H9 (cell line): ENCODE results near the gene SCG2. TPM values are rescaled to one million over a fixed set of nuclear protein-coding genes. Genes with fewer than 3 reads are reported as not detected.

ENCODE experiments used
- DNase-seq: peaks from one replicate; pipeline ENCODE4 v3.0.0-alpha.2; 2017
- H2AFZ ChIP-seq: one replicate; pipeline ENCODE4 v1.6.1; 2013; ENCODE audit warnings: mild to moderate bottlenecking, low read length, control low read depth, moderate library complexity
- H2AK5ac ChIP-seq: 2 replicates; pipeline ENCODE4 v1.6.1; 2013; ENCODE audit warnings: low read length, control low read depth, mixed read lengths; ENCODE audit not compliant: insufficient read length
- H2BK120ac ChIP-seq: one replicate; pipeline ENCODE4 v1.6.1; 2013; ENCODE audit warnings: low read depth, mild to moderate bottlenecking, low read length, control low read depth, inconsistent platforms; ENCODE audit not compliant: poor library complexity, severe bottlenecking
- H2BK12ac ChIP-seq: 2 replicates; pipeline ENCODE4 v1.6.1; 2013; ENCODE audit warnings: low read length, control low read depth, mixed read lengths, low read depth; ENCODE audit not compliant: insufficient read length
- H2BK15ac ChIP-seq: 2 replicates; pipeline ENCODE4 v1.6.1; 2013; ENCODE audit warnings: low read depth, low read length, control low read depth
- H2BK20ac ChIP-seq: one replicate; pipeline ENCODE4 v1.6.1; 2013; ENCODE audit warnings: low read depth, mild to moderate bottlenecking, low read length, control low read depth, inconsistent platforms; ENCODE audit not compliant: poor library complexity, severe bottlenecking
- H2BK5ac ChIP-seq: 2 replicates; pipeline ENCODE4 v1.6.1; 2013; ENCODE audit warnings: low read length, control low read depth, mixed read lengths; ENCODE audit not compliant: insufficient read length
- H3K14ac ChIP-seq: 2 replicates; pipeline ENCODE4 v1.6.1; 2013; ENCODE audit warnings: low read length, control low read depth; ENCODE audit not compliant: insufficient read depth
- H3K18ac ChIP-seq: 2 replicates; pipeline ENCODE4 v1.6.1; 2013; ENCODE audit warnings: low read depth, mild to moderate bottlenecking, mixed read lengths, low read length, control low read depth; ENCODE audit not compliant: insufficient read length
- H3K23ac ChIP-seq: 2 replicates; pipeline ENCODE4 v1.6.1; 2013; ENCODE audit warnings: low read length, control low read depth, mixed read lengths, low read depth; ENCODE audit not compliant: insufficient read length
- H3K23me2 ChIP-seq: 2 replicates; pipeline ENCODE4 v1.6.1; 2013; ENCODE audit warnings: low read depth, mild to moderate bottlenecking, mixed read lengths, low read length, control low read depth; ENCODE audit not compliant: insufficient read length, poor library complexity, severe bottlenecking
- H3K27ac ChIP-seq: 2 replicates; pipeline ENCODE4 v1.5.1; 2013; ENCODE audit warnings: low read length, control low read depth, mixed read lengths, low read depth; ENCODE audit not compliant: insufficient read length
- H3K27me3 ChIP-seq: 2 replicates; pipeline ENCODE4 v1.6.1; 2013; ENCODE audit warnings: low read length, control low read depth, inconsistent platforms; ENCODE audit not compliant: insufficient read depth
- H3K4ac ChIP-seq: 2 replicates; pipeline ENCODE4 v1.6.1; 2013; ENCODE audit warnings: low read depth, mild to moderate bottlenecking, control low read depth, inconsistent platforms, low read length, moderate library complexity
- H3K4me1 ChIP-seq: 2 replicates; pipeline ENCODE4 v1.6.1; 2013; ENCODE audit warnings: low read length, control low read depth, inconsistent platforms; ENCODE audit not compliant: insufficient read depth
- H3K4me2 ChIP-seq: 2 replicates; pipeline ENCODE4 v1.6.1; 2013; ENCODE audit warnings: low read length, control low read depth, mixed read lengths; ENCODE audit not compliant: insufficient read length, insufficient read depth
- H3K56ac ChIP-seq: 2 replicates; pipeline ENCODE4 v1.6.1; 2013; ENCODE audit warnings: low read depth, mild to moderate bottlenecking, mixed read lengths, low read length, control low read depth; ENCODE audit not compliant: insufficient read length
- H3K79me1 ChIP-seq: 2 replicates; pipeline ENCODE4 v1.6.1; 2013; ENCODE audit warnings: low read depth, mild to moderate bottlenecking, moderate library complexity, low read length, control low read depth, inconsistent platforms; ENCODE audit not compliant: insufficient read depth, poor library complexity, severe bottlenecking
- H3K79me2 ChIP-seq: 2 replicates; pipeline ENCODE4 v1.6.1; 2013; ENCODE audit warnings: low read length, control low read depth, inconsistent platforms; ENCODE audit not compliant: insufficient read depth
- H3K9ac ChIP-seq: 2 replicates; pipeline ENCODE4 v1.6.1; 2013; ENCODE audit warnings: low read length, control low read depth, mixed read lengths; ENCODE audit not compliant: insufficient read length; ENCODE audit errors: extremely low read depth
- H3K9me3 ChIP-seq: one replicate; pipeline ENCODE4 v1.6.1; 2013; ENCODE audit warnings: low read depth, low read length, inconsistent platforms; ENCODE audit not compliant: control insufficient read depth
- H3T11ph ChIP-seq: one replicate; pipeline ENCODE4 v1.6.1; 2013; ENCODE audit warnings: mild to moderate bottlenecking, low read length, control low read depth, inconsistent platforms
- H4K20me1 ChIP-seq: one replicate; pipeline ENCODE4 v1.6.1; 2013; ENCODE audit not compliant: control insufficient read depth, insufficient read length, insufficient read depth
- H4K5ac ChIP-seq: 2 replicates; pipeline ENCODE4 v1.6.1; 2013; ENCODE audit warnings: low read depth, mild to moderate bottlenecking, mixed read lengths, low read length, control low read depth; ENCODE audit not compliant: insufficient read length
- H4K8ac ChIP-seq: replicated peaks from 2 replicates; pipeline ENCODE4 v1.6.1; 2013; ENCODE audit warnings: low read length, control low read depth, mixed read lengths, low read depth; ENCODE audit not compliant: insufficient read length
- H4K91ac ChIP-seq: 2 replicates; pipeline ENCODE4 v1.6.1; 2013; ENCODE audit warnings: low read depth, mild to moderate bottlenecking, moderate library complexity, mixed read lengths, low read length, control low read depth; ENCODE audit not compliant: insufficient read length
- H3K27ac Mint-ChIP-seq, 3 experiments: 2 replicates in 2 of 3; 3 replicates in 1 of 3; pipeline ENCODE4 v1.8.0; 2020 to 2021; ENCODE audit warnings: mixed read lengths in 3 of 3, mild to moderate bottlenecking in 1 of 3, moderate library complexity in 1 of 3
- H3K27me3 Mint-ChIP-seq: 2 replicates; pipeline ENCODE4 v1.8.0; 2021; ENCODE audit warnings: low read depth, mild to moderate bottlenecking, moderate library complexity, mixed read lengths
- H3K36me3 Mint-ChIP-seq, 3 experiments: 2 replicates in 2 of 3; 3 replicates in 1 of 3; pipeline ENCODE4 v1.8.0; 2020 to 2021; ENCODE audit warnings: low read depth in 3 of 3, mixed read lengths in 3 of 3; ENCODE audit not compliant: insufficient read depth in 1 of 3
- H3K4me1 Mint-ChIP-seq, 2 experiments: 2 replicates each; pipeline ENCODE4 v1.8.0; 2020; ENCODE audit warnings: mixed read lengths in 2 of 2
- H3K4me3 Mint-ChIP-seq, 2 experiments: 2 replicates in 1 of 2; 3 replicates in 1 of 2; pipeline ENCODE4 v1.8.0; 2020 to 2021; ENCODE audit warnings: mild to moderate bottlenecking in 2 of 2, mixed read lengths in 2 of 2, moderate library complexity in 1 of 2
- H3K9me3 Mint-ChIP-seq, 2 experiments: 2 replicates in 1 of 2; 3 replicates in 1 of 2; pipeline ENCODE4 v1.8.0; 2020; ENCODE audit warnings: mild to moderate bottlenecking in 2 of 2, mixed read lengths in 2 of 2, moderate library complexity in 1 of 2
- WGBS: extraction: QIAGEN DNeasy Blood & Tissue Kit; methylation state at CpG from one replicate; pipeline ENCODE4 v1.1.7; 2013; ENCODE audit warnings: missing lambda C conversion rate, low lambda C conversion rate, mixed read lengths; ENCODE audit not compliant: insufficient read length; ENCODE audit errors: extremely low coverage; 5-methylcytosine and 5-hydroxymethylcytosine counted together
- long read RNA-seq: library from polyadenylated mRNA; unstranded; transcript quantifications from one replicate; pipeline ENCODE4 v2.0.0, GENCODE V29; 2020
- total RNA-seq: library from RNA; stranded (reverse); gene quantifications from 2 replicates; pipeline ENCODE4 v1.2.1, GENCODE V29; 2021
- TF ChIP-seq, protein P1 (sequence below): fragments of 200-600 bp; sonication (generic); conservative IDR thresholded peaks from 3 replicates; pipeline ENCODE4 v1.8.0; 2021; ENCODE audit warnings: antibody characterized with exemption, mild to moderate bottlenecking

SCG2 gene, protein sequence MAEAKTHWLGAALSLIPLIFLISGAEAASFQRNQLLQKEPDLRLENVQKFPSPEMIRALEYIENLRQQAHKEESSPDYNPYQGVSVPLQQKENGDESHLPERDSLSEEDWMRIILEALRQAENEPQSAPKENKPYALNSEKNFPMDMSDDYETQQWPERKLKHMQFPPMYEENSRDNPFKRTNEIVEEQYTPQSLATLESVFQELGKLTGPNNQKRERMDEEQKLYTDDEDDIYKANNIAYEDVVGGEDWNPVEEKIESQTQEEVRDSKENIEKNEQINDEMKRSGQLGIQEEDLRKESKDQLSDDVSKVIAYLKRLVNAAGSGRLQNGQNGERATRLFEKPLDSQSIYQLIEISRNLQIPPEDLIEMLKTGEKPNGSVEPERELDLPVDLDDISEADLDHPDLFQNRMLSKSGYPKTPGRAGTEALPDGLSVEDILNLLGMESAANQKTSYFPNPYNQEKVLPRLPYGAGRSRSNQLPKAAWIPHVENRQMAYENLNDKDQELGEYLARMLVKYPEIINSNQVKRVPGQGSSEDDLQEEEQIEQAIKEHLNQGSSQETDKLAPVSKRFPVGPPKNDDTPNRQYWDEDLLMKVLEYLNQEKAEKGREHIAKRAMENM
- 3.4 and 4.4 TPM in 2 replicates for total RNA-seq
- long read RNA-seq, partial matches to known transcripts, result 6 of 55 reads
- long read RNA-seq, other reads (novel, unspliced or antisense), result 49 of 55 reads

DNA sequence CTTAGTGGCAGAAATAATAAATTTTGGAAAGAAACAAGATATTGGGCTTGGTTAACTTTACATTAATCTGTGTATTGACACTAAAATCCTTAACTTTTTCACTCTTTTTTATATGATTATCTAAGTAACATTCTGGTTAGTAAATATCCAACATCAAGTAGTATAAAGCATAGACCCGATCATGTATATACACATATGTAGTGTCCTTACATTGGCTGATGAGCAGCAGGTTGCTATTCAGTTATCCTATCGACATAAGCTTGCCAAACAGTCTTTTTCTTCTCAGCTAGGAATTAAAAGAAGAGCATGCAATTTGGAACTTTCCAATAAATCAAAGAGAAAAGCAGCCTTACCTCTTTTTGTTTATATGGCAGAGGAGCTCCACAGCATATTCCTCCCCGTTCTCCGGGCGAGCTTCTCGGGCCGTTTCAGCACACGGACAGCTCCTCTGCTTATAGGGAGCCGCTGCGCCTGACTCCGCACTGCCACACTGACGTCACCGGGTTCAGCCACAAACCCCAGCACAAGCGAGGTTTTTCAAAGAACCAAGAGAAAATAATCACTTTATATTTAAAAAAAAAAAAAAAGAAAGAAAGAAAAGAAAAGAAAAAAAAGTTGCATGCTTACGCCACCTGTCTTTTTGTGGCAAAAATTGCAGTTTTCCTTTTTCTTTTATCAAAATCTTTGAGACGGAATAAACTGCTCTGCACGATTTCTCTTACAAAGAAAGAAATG lies at the start of gene SCG2:
Gene SCG2, minus strand, starts transcription at position 430 of the 735 bp plus-strand sequence. CDS start 3,079 bp downstream, outside the sequence.
- Histone ChIP-seq H3K4me1 (no peaks in the 10 kb centered on the region), H4K5ac (no peak within 1 kb of the TSS), H2AFZ (no peak within 1 kb of the TSS), H3K23me2 (no peaks in the 10 kb centered on the region), H3K79me2 (no peaks in the 10 kb centered on the region), H3K56ac (no peak within 1 kb of the TSS), H2BK15ac (no peak within 1 kb of the TSS), H3K4me2 (no peak within 1 kb of the TSS), H3T11ph (no peak within 1 kb of the TSS), H3K23ac (no peak within 1 kb of the TSS), H4K91ac (no peak within 1 kb of the TSS), H4K20me1 (no peaks in the 10 kb centered on the region), H2BK12ac (no peak within 1 kb of the TSS), H2BK20ac (no peak within 1 kb of the TSS), H3K9ac (no peak within 1 kb of the TSS), H2AK5ac (no peak within 1 kb of the TSS), H3K27me3 (no peaks in the 10 kb centered on the region), H3K9me3 (no peaks in the 10 kb centered on the region), H4K8ac (no peak within 1 kb of the TSS), H3K4ac (no peak within 1 kb of the TSS), H3K14ac (no peak within 1 kb of the TSS), H2BK120ac (no peak within 1 kb of the TSS), H2BK5ac (no peak within 1 kb of the TSS), H3K18ac (no peak within 1 kb of the TSS), H3K27ac (no peak within 1 kb of the TSS), H3K79me1 (no peaks in the 10 kb centered on the region)
- TF ChIP-seq, protein P1, sequence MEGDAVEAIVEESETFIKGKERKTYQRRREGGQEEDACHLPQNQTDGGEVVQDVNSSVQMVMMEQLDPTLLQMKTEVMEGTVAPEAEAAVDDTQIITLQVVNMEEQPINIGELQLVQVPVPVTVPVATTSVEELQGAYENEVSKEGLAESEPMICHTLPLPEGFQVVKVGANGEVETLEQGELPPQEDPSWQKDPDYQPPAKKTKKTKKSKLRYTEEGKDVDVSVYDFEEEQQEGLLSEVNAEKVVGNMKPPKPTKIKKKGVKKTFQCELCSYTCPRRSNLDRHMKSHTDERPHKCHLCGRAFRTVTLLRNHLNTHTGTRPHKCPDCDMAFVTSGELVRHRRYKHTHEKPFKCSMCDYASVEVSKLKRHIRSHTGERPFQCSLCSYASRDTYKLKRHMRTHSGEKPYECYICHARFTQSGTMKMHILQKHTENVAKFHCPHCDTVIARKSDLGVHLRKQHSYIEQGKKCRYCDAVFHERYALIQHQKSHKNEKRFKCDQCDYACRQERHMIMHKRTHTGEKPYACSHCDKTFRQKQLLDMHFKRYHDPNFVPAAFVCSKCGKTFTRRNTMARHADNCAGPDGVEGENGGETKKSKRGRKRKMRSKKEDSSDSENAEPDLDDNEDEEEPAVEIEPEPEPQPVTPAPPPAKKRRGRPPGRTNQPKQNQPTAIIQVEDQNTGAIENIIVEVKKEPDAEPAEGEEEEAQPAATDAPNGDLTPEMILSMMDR, result no peak; the same call in 2 of the 3 replicates
- peak; percentile 78 for DNase-seq
- no peaks in the 10 kb centered on the region; the same call in 1 of the 2 replicates for H3K27me3 Mint-ChIP-seq
- H3K4me3 Mint-ChIP-seq, result no peak within 1 kb of the TSS
- peaks cover 0 to 8% (median 6%) of the 10 kb centered on the region in 3 experiments; a peak in 4 of 7 replicates for H3K36me3 Mint-ChIP-seq
- H3K27ac Mint-ChIP-seq, result no peak within 1 kb of the TSS
- no CpG with 5 or more reads among the region's 17 CpGs for WGBS
- H3K4me1 Mint-ChIP-seq, result peaks cover 8 to 9% of the 10 kb centered on the region in 2 experiments
- no peaks in the 10 kb centered on the region for H3K9me3 Mint-ChIP-seq
